Measurements from ENCODE around the gene CYTH4.

- TF ChIP-seq CTCF (conservative IDR thresholded peaks at IDR 0.05; ENCODE audit: low read length) (no peak), EZH2phosphoT487 (IDR thresholded peaks at IDR 0.05; ENCODE audit: borderline replicate concordance, low read depth, low read length) (no peak)
Measured at GRCh38 chr22:37292641-37293040, 10.3 kb downstream of the CYTH4 start.

Measured in OCI-LY7 (cell line).